BLaER1 treated with 17β-estradiol and CSF1 and Interleukin-3, amounts not matched to agents 10 nM and 100 nM (cell line): ENCODE measurements around the gene DNAH2.

Experiments
- H3K27ac ChIP-seq, 11 experiments: shearing (Covaris generic); formaldehyde crosslinking; 2 replicates each; pipeline ENCODE4 v1.8.1; 2022
- H3K27me3 ChIP-seq, 11 experiments: shearing (Covaris generic); formaldehyde crosslinking; 2 replicates each; pipeline ENCODE4 v1.8.1; 2022
- H3K36me3 ChIP-seq, 11 experiments: shearing (Covaris generic); formaldehyde crosslinking; 2 replicates each; pipeline ENCODE4 v1.8.1; 2022
- H3K4me1 ChIP-seq, 10 experiments: shearing (Covaris generic); formaldehyde crosslinking; 2 replicates each; pipeline ENCODE4 v1.8.1; 2022
- H3K4me2 ChIP-seq, 11 experiments: shearing (Covaris generic); formaldehyde crosslinking; 2 replicates each; pipeline ENCODE4 v1.8.1; 2022
- H3K4me3 ChIP-seq, 10 experiments: shearing (Covaris generic); formaldehyde crosslinking; 2 replicates each; pipeline ENCODE4 v1.8.1; 2022
- H3K9ac ChIP-seq, 11 experiments: shearing (Covaris generic); formaldehyde crosslinking; 2 replicates each; pipeline ENCODE4 v1.8.1; 2022
- H3K9me3 ChIP-seq, 11 experiments: shearing (Covaris generic); formaldehyde crosslinking; replicated peaks in 1 of 11; 2 replicates each; pipeline ENCODE4 v1.8.1; 2022
- H4K20me1 ChIP-seq, 11 experiments: shearing (Covaris generic); formaldehyde crosslinking; 2 replicates each; pipeline ENCODE4 v1.8.1; 2022
- Cebpa-rat ChIP-seq, 11 experiments: shearing (Covaris generic); IDR thresholded peaks; 2 replicates each; pipeline ENCODE4 v1.8.1; 2022

The DNAH2 gene

DNA sequence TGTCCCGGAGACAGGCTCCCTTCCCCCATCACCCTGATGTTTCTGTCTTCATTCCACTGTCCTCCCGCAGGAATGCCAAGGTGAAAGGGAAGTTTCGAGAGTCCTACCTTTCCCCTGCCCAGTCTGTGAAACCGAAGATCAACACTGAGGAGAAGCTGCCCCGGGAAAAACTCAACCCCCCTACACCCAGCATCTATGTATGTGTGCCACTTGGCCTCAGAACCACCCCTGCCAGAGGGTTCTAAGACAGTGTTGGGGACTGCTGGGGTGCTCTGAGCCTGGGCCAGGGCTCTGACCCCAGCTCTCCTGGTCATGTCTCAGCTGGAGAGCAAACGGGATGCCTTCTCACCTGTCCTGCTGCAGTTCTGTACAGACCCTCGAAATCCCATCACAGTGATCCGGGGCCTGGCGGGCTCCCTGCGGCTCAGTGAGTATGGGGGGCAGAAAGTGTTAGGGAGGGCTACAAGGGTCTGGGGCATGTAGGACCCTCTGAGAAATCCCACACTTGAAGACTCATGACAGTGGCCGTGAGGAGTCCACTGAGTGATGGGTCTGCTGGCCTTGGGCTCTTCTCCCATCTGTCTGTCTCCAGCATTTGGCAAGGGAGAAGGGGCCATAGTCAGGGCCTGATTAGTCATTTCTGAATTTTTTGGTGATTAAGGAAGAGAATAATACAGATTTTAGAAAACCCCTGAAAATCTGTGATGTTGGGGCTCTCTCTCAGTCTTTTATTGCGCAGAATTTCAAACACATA is 132.4 kb downstream of the DNAH2 start:
- Histone ChIP-seq H3K36me3 (peaks cover 79 to 95% (median 86%) of the 10 kb centered on the region in 11 experiments), H3K27ac (no peak overlapping the region), H4K20me1 (peaks cover 65 to 88% (median 75%) of the 10 kb centered on the region in 11 experiments), H3K9ac (peak overlapping the region in 6 of 11 experiments; percentile 8 to 46 (median 21); a peak in 4 of 22 replicates), H3K4me2 (no peak overlapping the region), H3K27me3 (no peaks in the 10 kb centered on the region), H3K9me3 (no peaks in the 10 kb centered on the region), H3K4me3 (no peak overlapping the region), H3K4me1 (peaks cover 23 to 35% (median 28%) of the 10 kb centered on the region in 10 experiments)
- TF ChIP-seq Cebpa-rat (IDR thresholded peaks at IDR 0.05) = no peak

DNA sequence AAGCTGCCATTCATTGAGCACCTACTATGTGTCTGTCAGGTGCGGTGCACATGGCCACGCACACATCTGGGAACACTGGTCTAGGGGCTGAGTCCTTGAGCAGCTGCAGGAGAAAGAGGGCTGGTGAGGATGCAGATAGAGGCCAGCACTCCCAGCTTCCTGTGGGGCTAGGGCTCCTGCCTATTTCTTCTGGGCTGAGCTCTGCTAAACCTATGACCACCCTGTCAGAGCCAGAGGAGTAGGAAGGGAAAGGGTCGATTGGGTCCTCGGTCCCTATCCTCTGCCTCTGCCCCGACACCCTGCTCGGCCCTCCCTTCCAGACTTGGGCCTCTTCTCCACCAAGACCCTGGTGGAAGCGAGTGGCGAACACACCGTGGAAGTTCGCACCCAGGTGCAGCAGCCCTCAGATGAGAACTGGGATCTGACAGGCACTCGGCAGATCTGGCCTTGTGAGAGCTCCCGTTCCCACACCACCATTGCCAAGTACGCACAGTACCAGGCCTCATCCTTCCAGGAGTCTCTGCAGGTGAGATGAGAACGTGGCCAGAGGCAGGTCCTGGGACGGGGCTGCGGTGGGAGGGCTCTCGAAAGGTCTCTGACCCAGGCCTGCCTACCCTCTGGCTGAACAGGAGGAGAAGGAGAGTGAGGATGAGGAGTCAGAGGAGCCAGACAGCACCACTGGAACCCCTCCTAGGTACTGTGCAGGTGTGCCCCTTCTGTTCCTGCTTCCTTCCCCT is 133.3 kb downstream of the DNAH2 start:
- no peaks in the 10 kb centered on the region for H3K9me3 ChIP-seq
- H3K27ac ChIP-seq = no peak overlapping the region
- peak overlapping the region in 7 of 11 experiments; percentile 3 to 57 (median 15); a peak in 4 of 22 replicates for H3K9ac ChIP-seq
- peaks cover 55 to 86% (median 66%) of the 10 kb centered on the region in 11 experiments for H4K20me1 ChIP-seq
- H3K4me1 ChIP-seq = peaks cover 26 to 36% (median 29%) of the 10 kb centered on the region in 10 experiments
- TF ChIP-seq Cebpa-rat (IDR thresholded peaks at IDR 0.05) = no peak
- H3K4me3 ChIP-seq = peak overlapping the region in 7 of 10 experiments; percentile 28 to 61 (median 46); a peak in 6 of 20 replicates
- H3K4me2 ChIP-seq = peak overlapping the region; percentile 54 to 85 (median 68)
- no peaks in the 10 kb centered on the region for H3K27me3 ChIP-seq
- peaks cover 72 to 93% (median 84%) of the 10 kb centered on the region in 11 experiments for H3K36me3 ChIP-seq

DNA sequence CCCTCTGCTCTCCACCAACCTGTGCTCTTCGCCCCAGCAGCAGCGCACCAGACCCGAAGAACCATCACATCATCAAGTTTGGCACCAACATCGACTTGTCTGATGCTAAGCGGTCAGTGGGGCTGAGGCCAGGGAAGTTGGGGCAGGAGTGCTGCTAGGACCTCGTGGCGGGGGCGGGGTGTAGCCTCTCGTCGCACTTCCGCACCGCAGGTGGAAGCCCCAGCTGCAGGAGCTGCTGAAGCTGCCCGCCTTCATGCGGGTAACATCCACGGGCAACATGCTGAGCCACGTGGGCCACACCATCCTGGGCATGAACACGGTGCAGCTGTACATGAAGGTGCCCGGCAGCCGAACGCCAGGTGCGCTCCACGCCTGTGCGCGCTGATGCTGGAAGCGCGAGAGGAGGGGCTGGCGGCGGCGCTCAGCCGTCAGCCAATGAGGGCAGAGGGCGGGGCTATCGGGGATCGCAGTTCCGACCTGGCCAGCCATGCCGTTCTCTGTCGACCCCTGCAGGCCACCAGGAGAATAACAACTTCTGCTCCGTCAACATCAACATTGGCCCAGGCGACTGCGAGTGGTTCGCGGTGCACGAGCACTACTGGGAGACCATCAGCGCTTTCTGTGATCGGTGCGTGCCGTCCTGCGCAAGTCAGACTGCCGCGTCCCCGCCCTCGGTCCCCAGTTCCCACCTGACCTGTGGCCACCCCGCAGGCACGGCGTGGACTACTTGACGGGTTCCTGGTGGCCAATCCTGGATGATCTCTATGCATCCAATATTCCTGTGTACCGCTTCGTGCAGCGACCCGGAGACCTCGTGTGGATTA is 134.1 kb downstream of the DNAH2 start:
- peak overlapping the region in 7 of 11 experiments; percentile 15 to 57 (median 21); a peak in 8 of 22 replicates for H3K9ac ChIP-seq
- peaks cover 65 to 86% (median 77%) of the 10 kb centered on the region in 11 experiments for H3K36me3 ChIP-seq
- no peak overlapping the region for H3K27ac ChIP-seq
- no peaks in the 10 kb centered on the region for H3K9me3 ChIP-seq
- peak overlapping the region; percentile 54 to 85 (median 68) for H3K4me2 ChIP-seq
- no peaks in the 10 kb centered on the region for H3K27me3 ChIP-seq
- H3K4me3 ChIP-seq = peak overlapping the region in 8 of 10 experiments; percentile 4 to 61 (median 42); a peak in 11 of 20 replicates
- peaks cover 50 to 86% (median 58%) of the 10 kb centered on the region in 11 experiments for H4K20me1 ChIP-seq
- no peak for TF ChIP-seq Cebpa-rat (IDR thresholded peaks at IDR 0.05)
- H3K4me1 ChIP-seq = peaks cover 30 to 44% (median 36%) of the 10 kb centered on the region in 10 experiments

DNA sequence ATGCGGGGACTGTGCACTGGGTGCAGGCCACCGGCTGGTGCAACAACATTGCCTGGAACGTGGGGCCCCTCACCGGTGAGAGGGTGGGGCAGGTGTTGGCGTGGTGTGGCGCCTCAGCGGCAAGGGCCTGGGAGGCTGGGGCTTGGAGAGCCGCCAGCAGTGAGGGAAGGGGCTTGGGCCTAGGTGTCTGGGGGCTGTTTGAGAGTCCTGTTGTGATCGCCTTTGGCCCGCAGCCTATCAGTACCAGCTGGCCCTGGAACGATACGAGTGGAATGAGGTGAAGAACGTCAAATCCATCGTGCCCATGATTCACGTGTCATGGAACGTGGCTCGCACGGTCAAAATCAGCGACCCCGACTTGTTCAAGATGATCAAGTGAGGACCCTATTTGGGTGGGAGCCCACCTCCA is 134.7 kb downstream of the DNAH2 start:
- H3K9ac ChIP-seq = peak overlapping the region in 6 of 11 experiments; percentile 3 to 55 (median 20); a peak in 7 of 22 replicates
- H4K20me1 ChIP-seq = peaks cover 45 to 81% (median 52%) of the 10 kb centered on the region in 11 experiments
- peaks cover 30 to 44% (median 36%) of the 10 kb centered on the region in 10 experiments for H3K4me1 ChIP-seq
- no peaks in the 10 kb centered on the region for H3K27me3 ChIP-seq
- no peaks in the 10 kb centered on the region for H3K9me3 ChIP-seq
- H3K27ac ChIP-seq = no peak overlapping the region; a peak in 1 of 22 replicates
- H3K4me2 ChIP-seq = peak overlapping the region in 9 of 11 experiments; percentile 5 to 78 (median 66); a peak in 15 of 22 replicates
- H3K4me3 ChIP-seq = no peak overlapping the region
- TF ChIP-seq Cebpa-rat (IDR thresholded peaks at IDR 0.05) = no peak
- H3K36me3 ChIP-seq = peaks cover 59 to 79% (median 71%) of the 10 kb centered on the region in 11 experiments

DNA sequence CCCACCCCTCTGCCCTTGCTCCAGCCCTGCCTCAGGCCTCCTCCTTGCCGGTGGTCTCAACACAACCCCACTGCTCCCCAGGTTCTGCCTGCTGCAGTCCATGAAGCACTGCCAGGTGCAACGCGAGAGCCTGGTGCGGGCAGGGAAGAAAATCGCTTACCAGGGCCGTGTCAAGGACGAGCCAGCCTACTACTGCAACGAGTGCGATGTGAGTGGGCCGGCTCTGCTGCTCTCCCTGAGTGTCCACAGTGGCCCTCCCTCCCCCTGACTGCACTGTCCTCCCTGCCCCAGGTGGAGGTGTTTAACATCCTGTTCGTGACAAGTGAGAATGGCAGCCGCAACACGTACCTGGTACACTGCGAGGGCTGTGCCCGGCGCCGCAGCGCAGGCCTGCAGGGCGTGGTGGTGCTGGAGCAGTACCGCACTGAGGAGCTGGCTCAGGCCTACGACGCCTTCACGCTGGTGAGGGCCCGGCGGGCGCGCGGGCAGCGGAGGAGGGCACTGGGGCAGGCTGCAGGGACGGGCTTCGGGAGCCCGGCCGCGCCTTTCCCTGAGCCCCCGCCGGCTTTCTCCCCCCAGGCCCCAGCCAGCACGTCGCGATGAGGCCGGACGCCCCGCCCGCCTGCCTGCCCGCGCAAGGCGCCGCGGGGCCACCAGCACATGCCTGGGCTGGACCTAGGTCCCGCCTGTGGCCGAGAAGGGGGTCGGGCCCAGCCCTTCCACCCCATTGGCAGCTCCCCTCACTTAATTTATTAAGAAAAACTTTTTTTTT is 135.6 kb downstream of the DNAH2 start:
- no peak for TF ChIP-seq Cebpa-rat (IDR thresholded peaks at IDR 0.05)
- Histone ChIP-seq H3K4me1 (peaks cover 31 to 46% (median 38%) of the 10 kb centered on the region in 10 experiments), H3K9me3 (no peaks in the 10 kb centered on the region), H3K27ac (no peak overlapping the region; a peak in 2 of 22 replicates), H3K27me3 (no peaks in the 10 kb centered on the region), H3K36me3 (peaks cover 53 to 73% (median 66%) of the 10 kb centered on the region in 11 experiments), H3K9ac (peak overlapping the region in 6 of 11 experiments; percentile 18 to 24 (median 22); a peak in 5 of 22 replicates), H3K4me3 (no peak overlapping the region), H4K20me1 (peaks cover 40 to 75% (median 47%) of the 10 kb centered on the region in 11 experiments), H3K4me2 (no peak overlapping the region)

DNA sequence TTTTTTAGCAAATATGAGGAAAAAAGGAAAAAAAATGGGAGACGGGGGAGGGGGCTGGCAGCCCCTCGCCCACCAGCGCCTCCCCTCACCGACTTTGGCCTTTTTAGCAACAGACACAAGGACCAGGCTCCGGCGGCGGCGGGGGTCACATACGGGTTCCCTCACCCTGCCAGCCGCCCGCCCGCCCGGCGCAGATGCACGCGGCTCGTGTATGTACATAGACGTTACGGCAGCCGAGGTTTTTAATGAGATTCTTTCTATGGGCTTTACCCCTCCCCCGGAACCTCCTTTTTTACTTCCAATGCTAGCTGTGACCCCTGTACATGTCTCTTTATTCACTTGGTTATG is 136.1 kb downstream of the DNAH2 start:
- no peak overlapping the region for H3K27ac ChIP-seq
- no peak overlapping the region for H3K4me3 ChIP-seq
- H3K9me3 ChIP-seq = no peaks in the 10 kb centered on the region
- H3K4me1 ChIP-seq = peaks cover 36 to 52% (median 44%) of the 10 kb centered on the region in 10 experiments
- peaks cover 38 to 70% (median 45%) of the 10 kb centered on the region in 11 experiments for H4K20me1 ChIP-seq
- H3K36me3 ChIP-seq = peaks cover 51 to 68% (median 63%) of the 10 kb centered on the region in 11 experiments
- H3K27me3 ChIP-seq = no peaks in the 10 kb centered on the region
- TF ChIP-seq Cebpa-rat (IDR thresholded peaks at IDR 0.05) = no peak
- H3K9ac ChIP-seq = 0 out of 22 replicates have a peak overlapping the region, but pooled peaks of 1 of the 11 experiments have one; percentile 21
- no peak overlapping the region for H3K4me2 ChIP-seq

DNA sequence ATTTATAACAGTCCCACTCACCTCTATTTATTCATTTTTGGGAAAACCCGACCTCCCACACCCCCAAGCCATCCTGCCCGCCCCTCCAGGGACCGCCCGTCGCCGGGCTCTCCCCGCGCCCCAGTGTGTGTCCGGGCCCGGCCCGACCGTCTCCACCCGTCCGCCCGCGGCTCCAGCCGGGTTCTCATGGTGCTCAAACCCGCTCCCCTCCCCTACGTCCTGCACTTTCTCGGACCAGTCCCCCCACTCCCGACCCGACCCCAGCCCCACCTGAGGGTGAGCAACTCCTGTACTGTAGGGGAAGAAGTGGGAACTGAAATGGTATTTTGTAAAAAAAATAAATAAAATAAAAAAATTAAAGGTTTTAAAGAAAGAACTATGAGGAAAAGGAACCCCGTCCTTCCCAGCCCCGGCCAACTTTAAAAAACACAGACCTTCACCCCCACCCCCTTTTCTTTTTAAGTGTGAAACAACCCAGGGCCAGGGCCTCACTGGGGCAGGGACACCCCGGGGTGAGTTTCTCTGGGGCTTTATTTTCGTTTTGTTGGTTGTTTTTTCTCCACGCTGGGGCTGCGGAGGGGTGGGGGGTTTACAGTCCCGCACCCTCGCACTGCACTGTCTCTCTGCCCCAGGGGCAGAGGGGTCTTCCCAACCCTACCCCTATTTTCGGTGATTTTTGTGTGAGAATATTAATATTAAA is 136.7 kb downstream of the DNAH2 start:
- Histone ChIP-seq H3K27ac (peak overlapping the region in 3 of 11 experiments; percentile 3 to 18 (median 8); a peak in 1 of 22 replicates), H3K36me3 (peaks cover 47 to 68% (median 63%) of the 10 kb centered on the region in 11 experiments), H3K9ac (peak overlapping the region in 6 of 11 experiments; percentile 2 to 54 (median 28); a peak in 7 of 22 replicates), H3K9me3 (no peaks in the 10 kb centered on the region), H3K4me1 (peaks cover 42 to 57% (median 50%) of the 10 kb centered on the region in 10 experiments), H3K4me3 (no peak overlapping the region), H3K4me2 (0 out of 22 replicates have a peak overlapping the region, but pooled peaks of 1 of the 11 experiments have one; percentile 13), H4K20me1 (peaks cover 34 to 64% (median 41%) of the 10 kb centered on the region in 11 experiments), H3K27me3 (no peaks in the 10 kb centered on the region)
- no peak for TF ChIP-seq Cebpa-rat (IDR thresholded peaks at IDR 0.05)
